Measurements from ENCODE around the gene DNAJB8.

DNAJB8 gene

GRCh38 chr3:128480717-128481437 is 14.2 kb upstream of the DNAJB8 start:
- H3K27ac Mint-ChIP-seq, result no peak overlapping the region
- no peaks in the 10 kb centered on the region for H3K36me3 Mint-ChIP-seq
- H3K4me1 Mint-ChIP-seq, result peaks cover 18% of the 10 kb centered on the region
- DNase-seq (ENCODE audit: low spot score in 2 of 2) (no peak), ATAC-seq (no peak)
- H3K9me3 Mint-ChIP-seq, result no peaks in the 10 kb centered on the region
- H3K4me3 Mint-ChIP-seq, result no peak overlapping the region

DNA sequence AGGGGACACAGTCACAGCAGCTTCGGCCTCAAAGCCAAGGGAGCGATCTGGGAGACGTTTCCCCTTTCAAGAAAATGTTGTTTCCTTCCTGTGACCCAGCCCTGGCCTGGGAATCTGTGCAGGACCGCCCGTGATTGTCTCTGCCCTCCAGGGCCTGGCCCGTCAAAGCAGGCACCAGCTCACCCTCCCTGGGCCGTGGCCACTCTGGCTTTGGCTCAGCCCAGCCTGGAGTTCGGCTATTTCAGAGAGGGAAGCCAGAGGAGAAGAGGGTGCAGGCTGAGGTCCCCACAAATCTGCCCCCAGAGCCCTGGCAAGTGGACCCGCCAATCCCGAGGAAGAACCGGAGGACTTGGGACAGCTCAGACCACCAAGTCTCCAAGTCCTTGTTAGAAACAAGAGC is 13.6 kb upstream of the DNAJB8 start:
- Mint-ChIP-seq H3K36me3 (no peaks in the 10 kb centered on the region), H3K4me3 (no peak overlapping the region)
- ATAC-seq, result no peak

GRCh38 chr3:128479558-128480086 is 12.9 kb upstream of the DNAJB8 start:
- DNase-seq (ENCODE audit: low spot score in 2 of 2) (no peak), ATAC-seq (no peak)
- Mint-ChIP-seq H3K36me3 (no peaks in the 10 kb centered on the region), H3K4me1 (peaks cover 18% of the 10 kb centered on the region), H3K9me3 (no peaks in the 10 kb centered on the region), H3K4me3 (no peak overlapping the region), H3K27ac (no peak overlapping the region)

More for the DNA sequence above, 13.6 kb upstream of the DNAJB8 start:
- Mint-ChIP-seq H3K27ac (no peak overlapping the region), H3K9me3 (no peaks in the 10 kb centered on the region), H3K4me1 (peaks cover 18% of the 10 kb centered on the region)
- DNase-seq (ENCODE audit: low spot score in 2 of 2), result no peak

DNA sequence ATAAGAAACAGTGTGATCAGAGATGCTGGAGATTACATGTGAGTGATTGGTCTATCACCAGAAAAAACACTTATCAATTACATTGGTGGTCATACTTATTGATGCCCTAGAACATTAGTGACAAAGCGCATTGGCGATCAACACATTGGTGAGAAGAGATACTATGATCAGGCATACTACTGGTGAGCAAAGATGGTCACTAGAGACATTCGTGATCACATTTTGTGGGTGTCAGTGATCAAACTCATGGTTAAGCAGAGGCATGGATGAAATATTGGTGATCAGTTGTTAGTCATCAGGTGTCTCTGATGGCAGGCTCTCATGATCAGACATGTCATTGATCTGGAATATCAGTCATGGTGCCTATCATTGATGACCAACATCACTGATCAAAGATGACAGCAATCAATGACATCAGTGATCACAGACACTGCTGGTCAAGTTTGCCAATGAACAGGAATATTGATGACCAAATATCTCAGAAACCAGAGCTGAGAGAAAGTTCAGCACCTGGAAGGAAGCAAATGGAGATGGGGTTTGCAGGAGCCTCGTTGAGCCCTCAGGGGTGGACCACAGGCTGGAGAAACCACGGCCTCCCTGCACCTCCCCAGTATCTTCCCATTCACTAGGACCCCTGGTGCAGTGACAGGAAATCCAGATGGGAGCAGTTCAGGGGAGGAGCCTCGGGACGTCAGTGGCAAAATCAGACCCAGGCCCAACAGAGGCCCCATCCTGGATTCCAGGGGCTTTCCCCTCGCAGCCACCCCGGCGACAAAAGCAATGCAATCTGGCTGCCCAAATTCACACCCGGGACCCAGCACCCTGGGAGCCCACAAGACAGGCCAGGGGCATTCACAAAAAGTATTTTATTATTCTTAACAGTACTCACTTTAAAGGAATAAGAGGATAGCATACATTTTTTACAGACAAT is 12.2 kb upstream of the DNAJB8 start:
- Mint-ChIP-seq H3K4me3 (no peak overlapping the region), H3K36me3 (no peaks in the 10 kb centered on the region), H3K27ac (no peak overlapping the region), H3K4me1 (peaks cover 15% of the 10 kb centered on the region), H3K9me3 (no peaks in the 10 kb centered on the region)
- DNase-seq (ENCODE audit: low spot score in 2 of 2), result no peak
- ATAC-seq, result no peak

DNA sequence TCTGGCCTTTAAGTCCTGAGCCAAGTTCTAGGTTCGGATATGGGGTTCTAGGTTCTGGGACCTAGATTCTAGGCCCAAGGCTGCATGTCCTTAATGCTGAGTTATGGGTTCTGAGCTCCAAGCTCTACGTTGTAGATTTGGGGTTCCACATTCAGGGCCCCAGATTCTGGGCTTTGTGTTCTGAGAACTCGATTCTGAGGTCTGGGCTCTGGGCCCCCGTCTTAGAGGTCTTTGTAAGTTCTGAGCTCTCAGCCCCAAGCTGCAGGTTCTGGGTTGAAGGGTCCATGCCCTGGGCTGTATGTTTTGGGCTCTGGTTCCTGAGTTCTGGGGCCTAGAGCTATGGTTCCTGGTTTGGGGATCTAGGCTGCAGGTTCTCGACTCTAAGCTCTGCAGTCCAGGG is 10.0 kb upstream of the DNAJB8 start:
- no peak for DNase-seq (ENCODE audit: low spot score in 2 of 2)
- Mint-ChIP-seq H3K4me3 (no peak overlapping the region), H3K27ac (no peak overlapping the region), H3K36me3 (no peaks in the 10 kb centered on the region), H3K4me1 (no peaks in the 10 kb centered on the region), H3K9me3 (no peaks in the 10 kb centered on the region)
- no peak for ATAC-seq

DNA sequence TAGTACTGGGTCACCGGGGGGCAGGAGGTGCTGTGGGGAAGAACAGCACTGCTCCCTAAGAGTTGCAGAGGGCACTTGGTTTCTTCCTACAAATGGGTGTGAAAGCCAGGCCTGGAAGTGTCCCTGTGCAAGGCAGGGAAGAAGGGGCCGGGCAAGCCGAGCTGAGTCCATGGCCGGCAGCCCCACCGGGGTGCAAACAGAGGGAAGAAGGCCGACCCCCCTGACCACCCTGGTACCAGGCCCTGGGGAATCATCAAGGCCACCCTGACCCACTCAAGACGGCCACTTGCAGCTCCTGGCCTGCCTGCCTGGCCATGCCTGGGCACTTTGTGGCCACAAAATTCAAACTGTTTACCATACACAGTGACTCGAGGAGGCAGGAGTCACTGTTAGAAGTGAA is 8.7 kb upstream of the DNAJB8 start:
- no peaks in the 10 kb centered on the region for H3K9me3 Mint-ChIP-seq
- H3K4me1 Mint-ChIP-seq, result no peaks in the 10 kb centered on the region
- H3K27ac Mint-ChIP-seq, result no peak overlapping the region
- DNase-seq (ENCODE audit: low spot score in 2 of 2) (no peak), ATAC-seq (no peak)
- no peaks in the 10 kb centered on the region for H3K36me3 Mint-ChIP-seq
- no peak overlapping the region for H3K4me3 Mint-ChIP-seq

GRCh38 chr3:128473737-128474136 is 7.0 kb upstream of the DNAJB8 start:
- no peak overlapping the region for H3K27ac Mint-ChIP-seq
- H3K9me3 Mint-ChIP-seq, result no peaks in the 10 kb centered on the region
- ATAC-seq, result no peak
- no peaks in the 10 kb centered on the region for H3K4me1 Mint-ChIP-seq
- no peaks in the 10 kb centered on the region for H3K36me3 Mint-ChIP-seq
- DNase-seq (ENCODE audit: low spot score in 2 of 2), result no peak
- H3K4me3 Mint-ChIP-seq, result no peak overlapping the region

- Mint-ChIP-seq H3K4me3 (no peak overlapping the region), H3K27ac (no peak overlapping the region), H3K9me3 (no peaks in the 10 kb centered on the region), H3K36me3 (no peaks in the 10 kb centered on the region), H3K4me1 (no peaks in the 10 kb centered on the region)
- ATAC-seq (no peak), DNase-seq (ENCODE audit: low spot score in 2 of 2) (no peak)
Measured at GRCh38 chr3:128473180-128473519, 6.5 kb upstream of the DNAJB8 start.

- Mint-ChIP-seq H3K4me3 (no peak overlapping the region), H3K36me3 (no peaks in the 10 kb centered on the region), H3K27ac (no peak overlapping the region), H3K9me3 (no peaks in the 10 kb centered on the region), H3K4me1 (peaks cover under 1% of the 10 kb centered on the region)
- no peak for DNase-seq (ENCODE audit: low spot score in 2 of 2)
- no peak for ATAC-seq
Measured at GRCh38 chr3:128472449-128473179, 5.9 kb upstream of the DNAJB8 start.

DNA sequence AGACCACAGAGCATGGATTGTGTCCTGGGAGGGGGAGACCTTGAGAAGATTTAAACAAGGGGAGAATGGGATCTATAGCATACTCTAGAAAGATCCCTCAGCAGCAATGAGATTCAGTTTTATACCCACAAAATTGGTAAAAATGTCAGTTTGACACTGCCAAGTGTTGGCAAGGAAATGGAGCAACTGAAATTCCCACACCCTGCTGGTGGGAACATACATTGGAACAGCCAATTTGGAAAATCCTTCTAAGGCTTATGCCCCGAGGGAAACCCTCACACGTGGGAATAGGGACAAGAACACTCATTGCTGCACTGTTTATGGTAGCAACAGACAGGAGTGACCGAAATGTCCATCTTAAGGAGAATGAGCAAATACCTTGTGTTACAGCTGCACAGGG is 5.0 kb upstream of the DNAJB8 start:
- ATAC-seq, result no peak
- no peak for DNase-seq (ENCODE audit: low spot score in 2 of 2)
- H3K27ac Mint-ChIP-seq, result no peak overlapping the region
- H3K4me1 Mint-ChIP-seq, result peaks cover 9% of the 10 kb centered on the region
- no peaks in the 10 kb centered on the region for H3K36me3 Mint-ChIP-seq
- H3K4me3 Mint-ChIP-seq, result no peak overlapping the region
- H3K9me3 Mint-ChIP-seq, result no peaks in the 10 kb centered on the region

DNA sequence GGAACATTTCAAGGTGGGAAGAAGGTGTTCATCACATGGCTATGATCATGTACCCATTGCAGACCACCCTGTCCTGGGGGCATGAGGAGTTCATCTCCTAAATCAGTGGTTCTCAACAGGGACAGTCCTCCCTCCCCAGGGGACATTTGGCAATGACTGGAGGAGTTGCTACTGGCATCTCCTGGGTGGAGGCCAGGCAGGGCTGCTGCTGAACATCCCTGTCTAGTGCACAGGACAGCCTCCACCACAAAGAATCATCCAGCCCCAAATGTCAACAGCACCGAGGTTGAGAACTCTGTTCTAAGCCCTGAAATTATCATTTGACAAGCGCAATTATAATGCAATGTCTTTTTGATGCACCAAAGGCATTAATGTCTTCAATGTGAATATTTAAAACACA is 4.4 kb upstream of the DNAJB8 start:
- peaks cover 15% of the 10 kb centered on the region for H3K4me1 Mint-ChIP-seq
- no peak overlapping the region for H3K4me3 Mint-ChIP-seq
- ATAC-seq (no peak), DNase-seq (ENCODE audit: low spot score in 2 of 2) (no peak)
- no peaks in the 10 kb centered on the region for H3K36me3 Mint-ChIP-seq
- no peaks in the 10 kb centered on the region for H3K9me3 Mint-ChIP-seq
- H3K27ac Mint-ChIP-seq, result no peak overlapping the region

DNA sequence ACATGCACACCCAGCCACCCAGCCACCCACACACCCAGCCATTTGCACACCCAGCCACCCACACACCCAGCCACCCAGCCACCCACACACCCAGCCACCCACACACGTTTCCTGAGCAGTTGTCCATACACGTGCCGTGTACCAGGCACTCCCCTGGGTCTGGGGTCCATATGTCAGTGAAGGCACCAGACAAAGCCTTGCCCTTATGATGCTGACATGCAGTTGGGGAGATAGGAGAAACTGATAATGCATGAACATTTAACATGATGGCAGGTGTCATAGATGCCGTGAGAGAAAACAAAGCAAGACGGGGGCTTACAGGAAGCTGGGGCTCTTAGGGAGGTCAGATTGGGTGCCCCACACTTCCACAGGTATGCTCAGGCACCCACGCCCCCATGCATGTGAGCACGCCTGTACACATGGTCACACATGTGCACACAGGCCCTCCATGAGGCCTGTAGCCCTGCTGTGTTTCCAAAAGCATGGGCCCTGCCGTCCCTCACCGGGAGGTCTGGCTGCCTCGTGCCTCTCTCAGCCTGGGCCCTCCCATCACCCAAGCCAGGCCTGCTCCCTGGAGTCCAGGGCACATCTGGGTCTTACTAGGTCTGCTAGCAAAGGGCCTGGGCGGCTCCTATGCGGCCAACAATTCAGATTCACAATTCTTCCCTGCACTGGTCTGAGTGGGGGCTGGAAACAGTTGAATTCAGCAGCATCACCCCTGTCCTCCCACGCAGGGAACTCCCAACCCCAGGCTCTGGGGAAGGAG is 3.6 kb upstream of the DNAJB8 start:
- ATAC-seq (no peak), DNase-seq (ENCODE audit: low spot score in 2 of 2) (no peak)
- H3K9me3 Mint-ChIP-seq, result no peaks in the 10 kb centered on the region
- no peak overlapping the region for H3K4me3 Mint-ChIP-seq
- no peaks in the 10 kb centered on the region for H3K36me3 Mint-ChIP-seq
- H3K4me1 Mint-ChIP-seq, result peaks cover 21% of the 10 kb centered on the region
- no peak overlapping the region for H3K27ac Mint-ChIP-seq

DNA sequence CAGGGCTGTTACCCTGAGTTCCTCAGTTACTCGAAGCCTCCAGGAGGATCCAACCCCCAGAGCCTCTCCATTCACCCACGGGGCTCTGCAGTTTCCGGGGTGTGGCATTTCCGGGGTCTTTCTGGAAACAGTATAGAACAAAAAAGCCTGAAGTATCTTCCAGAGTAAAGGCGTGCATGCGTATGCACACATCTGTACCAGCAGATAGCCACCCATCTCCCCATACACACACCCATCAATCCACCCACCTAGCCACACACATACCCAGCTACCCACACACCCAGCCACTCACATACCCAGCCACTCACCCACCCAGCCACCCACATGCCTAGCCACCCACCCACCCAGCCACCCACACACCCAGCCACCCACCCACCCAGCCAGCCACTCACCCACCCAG is 2.9 kb upstream of the DNAJB8 start:
- Mint-ChIP-seq H3K4me1 (peaks cover 29% of the 10 kb centered on the region), H3K27ac (no peak overlapping the region), H3K36me3 (no peaks in the 10 kb centered on the region), H3K4me3 (no peak overlapping the region), H3K9me3 (no peaks in the 10 kb centered on the region)
- ATAC-seq, result no peak
- DNase-seq (ENCODE audit: low spot score in 2 of 2), result no peak

DNA sequence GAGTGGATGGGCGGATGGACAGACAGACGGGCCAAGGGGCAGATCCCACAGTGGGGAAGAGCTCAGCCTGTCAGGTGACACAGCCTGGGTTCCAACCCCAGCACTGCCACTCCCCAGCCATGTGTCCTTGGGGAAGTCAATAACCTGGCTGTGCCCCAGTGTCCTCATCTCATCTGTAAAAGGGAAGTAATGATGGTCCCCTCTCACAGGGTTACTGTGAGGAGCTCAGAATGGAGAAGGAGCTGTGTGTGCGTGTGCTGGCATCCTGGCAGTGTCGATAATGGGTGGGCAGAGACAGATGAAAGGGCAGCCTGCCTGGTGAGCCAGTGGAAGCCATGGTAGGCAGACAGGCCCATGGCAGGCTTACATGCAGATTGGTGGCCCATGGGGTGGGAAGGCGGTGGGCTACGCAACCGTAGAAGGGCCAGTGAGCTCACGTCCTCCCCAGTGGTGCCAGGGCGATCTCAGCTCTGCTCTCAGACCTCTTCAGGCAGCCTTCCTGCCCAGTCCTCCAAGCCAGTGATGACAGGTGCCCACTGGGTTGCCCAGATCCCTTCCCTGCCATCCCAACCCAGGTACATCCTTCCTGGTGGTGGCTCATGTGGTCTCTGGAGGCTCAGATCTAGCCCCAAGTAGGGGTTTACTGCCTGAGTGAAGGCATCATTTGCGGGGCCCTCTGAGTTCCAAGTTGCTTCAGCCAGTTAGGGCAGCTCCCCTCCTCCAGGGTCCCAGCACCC is 2.3 kb upstream of the DNAJB8 start:
- H3K4me1 Mint-ChIP-seq, result peaks cover 32% of the 10 kb centered on the region

More for the DNA sequence above, 2.3 kb upstream of the DNAJB8 start:
- ATAC-seq, result no peak
- Mint-ChIP-seq H3K36me3 (no peaks in the 10 kb centered on the region), H3K4me3 (no peak overlapping the region), H3K9me3 (no peaks in the 10 kb centered on the region), H3K27ac (no peak overlapping the region)
- no peak for DNase-seq (ENCODE audit: low spot score in 2 of 2)
